ENCODE data around the gene FAM210B. TPM values are rescaled to one million over a fixed set of nuclear protein-coding genes. Genes with fewer than 3 reads are reported as not detected.

The FAM210B gene
- total and polyA plus RNA-seq, 2 of the 8 experiments (the other 6 are each of a cell fraction or from before 2014, with no cell fraction given) = 9.4 to 15.0 TPM

DNA sequence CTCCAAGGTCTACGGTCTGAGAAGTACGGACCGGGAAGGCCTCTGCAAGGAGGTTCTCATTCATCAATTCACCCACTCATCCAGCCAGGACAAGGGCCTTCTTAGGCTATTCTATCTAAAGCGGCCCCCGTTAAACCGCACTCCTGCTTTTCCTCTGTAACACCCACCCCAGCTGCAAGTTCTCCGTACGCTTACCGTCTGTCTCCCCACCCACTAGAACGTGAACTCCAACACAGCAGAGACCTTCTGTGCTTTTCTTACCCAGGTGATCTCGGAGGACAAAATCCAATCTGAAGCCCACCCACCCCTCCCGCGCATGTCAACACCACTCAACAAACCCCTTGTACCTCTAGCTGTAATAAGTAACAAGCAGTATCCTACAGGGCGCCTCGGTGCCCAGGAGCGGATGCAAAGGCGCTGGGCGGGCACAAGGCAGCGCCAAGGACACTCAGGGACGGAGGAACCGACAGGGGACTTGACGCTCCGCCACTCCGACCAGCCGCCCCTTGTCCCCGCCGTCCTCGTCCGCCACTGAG lies 32.9 kb downstream of the FAM210B start:
- Histone ChIP-seq H3K23ac (ENCODE audit: insufficient read length) (no peak overlapping the region), H2BK20ac (ENCODE audit: low read length) (no peak overlapping the region), H4K5ac (ENCODE audit: insufficient read length, low read depth, low read length) (peak overlapping the region; percentile 87), H2BK120ac (replicated peaks; ENCODE audit: low read depth, low read length) (no peak overlapping the region), H4K91ac (replicated peaks; ENCODE audit: insufficient read length, low read length) (peak overlapping the region; percentile 95), H3K18ac (ENCODE audit: extremely low read depth, low read length) (no peak overlapping the region), H3K9me3 (ENCODE audit: insufficient read depth in 2 of 2, low read depth in 1 of 2, low read length in 1 of 2) (no peaks in the 10 kb centered on the region), H3K4me2 (ENCODE audit: insufficient read depth in 1 of 2, low read depth in 2 of 2, low read length in 2 of 2) (peak overlapping the region; percentile 97), H3K27me3 (replicated peaks in 1 of 4; ENCODE audit: control insufficient read depth in 3 of 4, extremely low read depth in 1 of 4, insufficient read depth in 3 of 4, low read length in 3 of 4) (no peaks in the 10 kb centered on the region), H3K56ac (replicated peaks; ENCODE audit: insufficient read length, low read depth, low read length) (peak overlapping the region; percentile 33), H3K4ac (replicated peaks; ENCODE audit: insufficient read length, low read depth, low read length) (peak overlapping the region; percentile 40), H3K4me3 (ENCODE audit: extremely low read depth in 1 of 4, insufficient read depth in 2 of 4, low read depth in 3 of 4, low read length in 4 of 4) (peak overlapping the region; percentile 88 to 99 (median 98)), H4K20me1 (replicated peaks in 1 of 2; ENCODE audit: control insufficient read depth in 1 of 2, insufficient read depth in 2 of 2, low read length in 2 of 2) (peaks cover 4 to 10% of the 10 kb centered on the region in 2 experiments), H3K27ac (ENCODE audit: low read depth, low read length) (peak overlapping the region; percentile 60; the same call in 1 of the 2 replicates), H2BK15ac (ENCODE audit: low read length) (no peak overlapping the region), H2AK5ac (ENCODE audit: low read depth, low read length) (no peak overlapping the region), H3K79me2 (ENCODE audit: control insufficient read depth in 1 of 2, insufficient read depth in 2 of 2, low read length in 2 of 2) (peaks cover 28 to 80% of the 10 kb centered on the region in 2 experiments), H2AFZ (ENCODE audit: low read length) (peak overlapping the region; percentile 33; the same call in 1 of the 2 replicates), H3K9ac (replicated peaks in 1 of 4; ENCODE audit: extremely low read depth in 1 of 4, low read depth in 3 of 4, low read length in 3 of 4) (peak overlapping the region; percentile 80 to 91 (median 86)), H3K79me1 (ENCODE audit: low read depth, low read length) (peaks cover 10% of the 10 kb centered on the region), H4K8ac (ENCODE audit: extremely low read depth, insufficient read depth, low read length) (peak overlapping the region; percentile 96; the same call in 1 of the 2 replicates), H3K23me2 (ENCODE audit: low read depth, low read length) (peaks cover 3% of the 10 kb centered on the region), H3K4me1 (replicated peaks in 1 of 4; ENCODE audit: control insufficient read depth in 3 of 4, insufficient read depth in 4 of 4, low read length in 3 of 4) (peaks cover 3 to 7% (median 4%) of the 10 kb centered on the region in 4 experiments; a peak in 5 of 7 replicates), H3K14ac (ENCODE audit: insufficient read length) (no peak overlapping the region), H3K36me3 (ENCODE audit: control insufficient read depth in 2 of 4, insufficient read depth in 4 of 4, low read length in 3 of 4) (peaks cover 11 to 45% (median 36%) of the 10 kb centered on the region in 4 experiments), H2BK12ac (ENCODE audit: low read depth, low read length) (no peak overlapping the region; the same call in 1 of the 2 replicates), H2BK5ac (ENCODE audit: low read depth, low read length) (peak overlapping the region; percentile 84)
- FAIRE-seq = no peak
- ChIA-PET CTCF (ENCODE audit: partially characterized antibody) (interaction anchor here (0.6 to 1.2 kb wide), 4 partner anchors 9 to 1883 kb away, joined by 3 to 4 read pairs (median 3); no protein-coding TSS in a partner anchor), POLR2A (ENCODE audit: partially characterized antibody) (interaction anchor here (0.8 to 3.1 kb wide), 9 partner anchors 9 to 77 kb away, joined by 3 to 10 read pairs (median 6); partner anchors contain the start of genes FAM210B and RTF2)
- DNase-seq (ENCODE audit: low read depth in 1 of 2, low spot score in 2 of 2) = no peak
- 5% methylated on average over 29 of the region's 29 CpGs; no CpG with 5 or more reads in 1 of the 2 experiments for WGBS, 2 experiments (ENCODE audit: extremely low coverage in 1 of 2, insufficient coverage in 1 of 2, insufficient read length in 1 of 2, insufficient replicate concordance in 2 of 2, low coverage in 1 of 2, low lambda C conversion rate in 2 of 2, missing lambda C conversion rate in 1 of 2)
- TF ChIP-seq CHD1 (IDR thresholded peaks at IDR 0.05; ENCODE audit: low read depth, low read length) = no peak
- TF ChIP-seq TBP (IDR thresholded peaks at IDR 0.05; ENCODE audit: low read depth, low read length) = no peak
- no peak for TF ChIP-seq RAD21 (IDR thresholded peaks at IDR 0.05 in 1 of 2, conservative IDR thresholded peaks at IDR 0.05 in 1 of 2; ENCODE audit: low read depth in 2 of 2, low read length in 2 of 2)
- TF ChIP-seq, protein P1, sequence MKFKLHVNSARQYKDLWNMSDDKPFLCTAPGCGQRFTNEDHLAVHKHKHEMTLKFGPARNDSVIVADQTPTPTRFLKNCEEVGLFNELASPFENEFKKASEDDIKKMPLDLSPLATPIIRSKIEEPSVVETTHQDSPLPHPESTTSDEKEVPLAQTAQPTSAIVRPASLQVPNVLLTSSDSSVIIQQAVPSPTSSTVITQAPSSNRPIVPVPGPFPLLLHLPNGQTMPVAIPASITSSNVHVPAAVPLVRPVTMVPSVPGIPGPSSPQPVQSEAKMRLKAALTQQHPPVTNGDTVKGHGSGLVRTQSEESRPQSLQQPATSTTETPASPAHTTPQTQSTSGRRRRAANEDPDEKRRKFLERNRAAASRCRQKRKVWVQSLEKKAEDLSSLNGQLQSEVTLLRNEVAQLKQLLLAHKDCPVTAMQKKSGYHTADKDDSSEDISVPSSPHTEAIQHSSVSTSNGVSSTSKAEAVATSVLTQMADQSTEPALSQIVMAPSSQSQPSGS (IDR thresholded peaks at IDR 0.05; ENCODE audit: low read length) = no peak
- TF ChIP-seq SP4 (IDR thresholded peaks at IDR 0.05; ENCODE audit: low read length) = no peak
- no peak for TF ChIP-seq TAF7 (optimal IDR thresholded peaks at IDR 0.05; ENCODE audit: borderline replicate concordance, low read depth, low read length)
- TF ChIP-seq NANOG (IDR thresholded peaks at IDR 0.05; ENCODE audit: insufficient read depth, low read depth, low read length, poor library complexity, severe bottlenecking) = no peak
- no peak for TF ChIP-seq CEBPB (IDR thresholded peaks at IDR 0.05; ENCODE audit: low read depth, low read length)
- no peak for TF ChIP-seq GTF2F1 (IDR thresholded peaks at IDR 0.05; ENCODE audit: borderline replicate concordance, low read depth, low read length)
- TF ChIP-seq PHF8 (conservative IDR thresholded peaks at IDR 0.05; ENCODE audit: low read depth, low read length) = peak; percentile 62; the same call in 1 of the 2 replicates
- no peak for TF ChIP-seq ASH2L (IDR thresholded peaks at IDR 0.05; ENCODE audit: low read length)

Measured in H1 (cell line).